ENCODE data around the gene HK1.
"Not testable (repeated sequence)": the region's sequence is repeated elsewhere in the genome, so short reads cannot be mapped to it uniquely, and the experiment has no call there.

Gene HK1

GRCh38 chr10:69278446-69278963, at the start of gene HK1:
Gene HK1 (plus strand): TSS chr10:69278496.
- DNase-seq: peak in 14 of 58 donors; percentile 1 to 38 (median 14)

- no peak for DNase-seq
These were observed 48.7 kb upstream of the HK1 start for GRCh38 chr10:69229616-69229916.

- no peak for DNase-seq
These were observed 48.2 kb upstream of the HK1 start for GRCh38 chr10:69230128-69230527.

GRCh38 chr10:69232252-69232651, 46.0 kb upstream of the HK1 start:
- no peak for DNase-seq

GRCh38 chr10:69232736-69233480, 45.4 kb upstream of the HK1 start:
- DNase-seq: no peak

GRCh38 chr10:69234447-69234846, 43.8 kb upstream of the HK1 start:
- DNase-seq: no peak

- peak in 57 of 58 donors; percentile 12 to 95 (median 73) for DNase-seq
These were observed 40.7 kb upstream of the HK1 start for GRCh38 chr10:69237528-69238159.

GRCh38 chr10:69239136-69239535, 39.2 kb upstream of the HK1 start:
- no peak for DNase-seq

GRCh38 chr10:69239816-69240434, 38.4 kb upstream of the HK1 start:
- no peak for DNase-seq

GRCh38 chr10:69240455-69240854, 37.8 kb upstream of the HK1 start:
- no peak for DNase-seq

GRCh38 chr10:69241575-69241974, 36.7 kb upstream of the HK1 start:
- DNase-seq: no peak

GRCh38 chr10:69242040-69242851, 36.0 kb upstream of the HK1 start:
- DNase-seq: no peak

GRCh38 chr10:69242852-69243212, 35.5 kb upstream of the HK1 start:
- DNase-seq: peak; percentile 9 to 90 (median 66)

- no peak for DNase-seq
These were observed 34.5 kb upstream of the HK1 start for GRCh38 chr10:69243817-69244216.

GRCh38 chr10:69246036-69246435, 32.3 kb upstream of the HK1 start:
- DNase-seq: no peak

- DNase-seq: no peak
These were observed 31.5 kb upstream of the HK1 start for GRCh38 chr10:69246581-69247312.

GRCh38 chr10:69247313-69247710, 31.0 kb upstream of the HK1 start:
- no peak for DNase-seq

GRCh38 chr10:69248117-69248730, 30.1 kb upstream of the HK1 start:
- DNase-seq: no peak

- no peak for DNase-seq
These were observed 28.3 kb upstream of the HK1 start for GRCh38 chr10:69250041-69250440.

- not testable (repeated sequence) for DNase-seq
These were observed 26.9 kb upstream of the HK1 start for GRCh38 chr10:69251417-69251816.

GRCh38 chr10:69253171-69253570, 25.1 kb upstream of the HK1 start:
- no peak for DNase-seq
